ENCODE results near the gene EHMT1. TPM values are rescaled to one million over a fixed set of nuclear protein-coding genes. Genes with fewer than 3 reads are reported as not detected.
"Not testable (repeated sequence)": the region's sequence is repeated elsewhere in the genome, so short reads cannot be mapped to it uniquely, and the experiment has no call there.

EHMT1 gene
- total and polyA plus RNA-seq, 9 of the 15 experiments (the other 6 are each of a cell fraction or from before 2014, with no cell fraction given): 2.2 to 76.0 (median 36.4) TPM

- Histone ChIP-seq H3K79me2 (ENCODE audit: control insufficient read depth, insufficient read depth, low read length) (peaks cover 50% of the 10 kb centered on the region), H3K9me3 (replicated peaks; ENCODE audit: control insufficient read depth, insufficient read depth, low read depth, low read length) (peaks cover 11% of the 10 kb centered on the region), H2AFZ (ENCODE audit: low read depth, low read length) (no peak overlapping the region), H4K20me1 (replicated peaks; ENCODE audit: control insufficient read depth, insufficient read depth, low read length) (no peaks in the 10 kb centered on the region), H3K4me3 (no peak overlapping the region), H3K36me3 (ENCODE audit: control insufficient read depth, insufficient read depth, low read length) (peaks cover 76% of the 10 kb centered on the region), H3K27ac (ENCODE audit: extremely low read depth, low read depth, low read length) (no peak overlapping the region), H3K4me1 (replicated peaks in 1 of 2; ENCODE audit: control insufficient read depth in 2 of 2, insufficient read depth in 2 of 2, low read length in 2 of 2) (peaks cover 2 to 16% of the 10 kb centered on the region in 2 experiments; a peak in 3 of 5 replicates), H3K9ac (ENCODE audit: insufficient read depth in 1 of 2, low read depth in 2 of 2, low read length in 2 of 2) (no peak overlapping the region), H3K4me2 (ENCODE audit: insufficient read depth, low read length) (no peak overlapping the region), H3K27me3 (ENCODE audit: control insufficient read depth in 2 of 2, insufficient read depth in 2 of 2, low read length in 2 of 2) (no peaks in the 10 kb centered on the region), H3K9me1 (ENCODE audit: control insufficient read depth, insufficient read depth, low read length) (no peaks in the 10 kb centered on the region)
- FAIRE-seq (no peak), DNase-seq (ENCODE audit: extremely low read depth in 1 of 4, low spot score in 3 of 4) (no peak), ATAC-seq (no peak)
- in situ Hi-C loops (cut with MboI): no loop called here
- CTCF ChIA-PET (ENCODE audit: low intra/inter-chr PET ratio): no interaction called here
- no peak for TF ChIP-seq TOE1 (IDR thresholded peaks at IDR 0.05; ENCODE audit: borderline replicate concordance)
- no peak for TF ChIP-seq TOE1 (CRISPR knock-in tag; IDR thresholded peaks at IDR 0.05; ENCODE audit: borderline replicate concordance, low read depth)
- intact Hi-C loops (cut with micrococcal nuclease): no loop called here
- WGBS (ENCODE audit: insufficient coverage, low coverage, missing lambda C conversion rate): 91% methylated on average over 5 of the region's 5 CpGs
- POLR2A ChIA-PET: no interaction called here
- no TSS peak for BruUV-seq (replicated peaks)
These were observed 103.1 kb downstream of the EHMT1 start for GRCh38 chr9:137721899-137722298.

- FAIRE-seq: no peak
- Histone ChIP-seq H3K9ac (ENCODE audit: insufficient read depth in 1 of 2, low read depth in 2 of 2, low read length in 2 of 2) (no peak overlapping the region; a peak in 1 of 4 replicates), H4K20me1 (replicated peaks; ENCODE audit: control insufficient read depth, insufficient read depth, low read length) (no peaks in the 10 kb centered on the region), H3K79me2 (ENCODE audit: control insufficient read depth, insufficient read depth, low read length) (peaks cover 54% of the 10 kb centered on the region), H3K36me3 (ENCODE audit: control insufficient read depth, insufficient read depth, low read length) (peaks cover 75% of the 10 kb centered on the region), H3K27ac (ENCODE audit: extremely low read depth, low read depth, low read length) (no peak overlapping the region), H3K9me3 (replicated peaks; ENCODE audit: control insufficient read depth, insufficient read depth, low read depth, low read length) (peaks cover 11% of the 10 kb centered on the region), H3K4me1 (replicated peaks in 1 of 2; ENCODE audit: control insufficient read depth in 2 of 2, insufficient read depth in 2 of 2, low read length in 2 of 2) (peaks cover 2 to 16% of the 10 kb centered on the region in 2 experiments; a peak in 3 of 5 replicates), H3K9me1 (ENCODE audit: control insufficient read depth, insufficient read depth, low read length) (no peaks in the 10 kb centered on the region), H3K27me3 (ENCODE audit: control insufficient read depth in 2 of 2, insufficient read depth in 2 of 2, low read length in 2 of 2) (no peaks in the 10 kb centered on the region), H3K4me2 (ENCODE audit: insufficient read depth, low read length) (no peak overlapping the region), H2AFZ (ENCODE audit: low read depth, low read length) (no peak overlapping the region), H3K4me3 (no peak overlapping the region)
- TF ChIP-seq CBX3 (IDR thresholded peaks at IDR 0.05; ENCODE audit: borderline replicate concordance in 1 of 2, low read length in 2 of 2) (no peak), BACH1 (tag; IDR thresholded peaks at IDR 0.05) (no peak), ZNF12 (CRISPR knock-in tag; IDR thresholded peaks at IDR 0.05) (no peak), TAL1 (IDR thresholded peaks at IDR 0.05) (no peak), MTA1 (IDR thresholded peaks at IDR 0.05; ENCODE audit: borderline replicate concordance) (no peak), SIRT6 (IDR thresholded peaks at IDR 0.05; ENCODE audit: low read depth, low read length) (no peak), SMAD3 (CRISPR knock-in tag; conservative IDR thresholded peaks at IDR 0.05) (no peak), TAF1 (IDR thresholded peaks at IDR 0.05; ENCODE audit: control insufficient read depth, extremely low read depth, insufficient read depth, low read length, severe bottlenecking) (no peak)
- CTCF ChIA-PET (ENCODE audit: low intra/inter-chr PET ratio): no interaction called here
- no TSS peak for BruUV-seq (replicated peaks)
- no peak for DNase-seq (ENCODE audit: extremely low read depth in 1 of 4, low spot score in 3 of 4)
- POLR2A ChIA-PET: no interaction called here
- in situ Hi-C loops (cut with MboI): no loop called here
- intact Hi-C loops (cut with micrococcal nuclease): no loop called here
- WGBS (ENCODE audit: insufficient coverage, low coverage, missing lambda C conversion rate): 96% methylated on average over 9 of the region's 10 CpGs
- ATAC-seq: no peak
These were observed 103.7 kb downstream of the EHMT1 start for GRCh38 chr9:137722481-137722880.

GRCh38 chr9:137723356-137723755 is 104.6 kb downstream of the EHMT1 start:
- H3K4me3 ChIP-seq; in situ Hi-C loops (cut with MboI); H3K27me3 ChIP-seq (ENCODE audit: control insufficient read depth in 2 of 2, insufficient read depth in 2 of 2, low read length in 2 of 2); FAIRE-seq; H4K20me1 ChIP-seq (replicated peaks; ENCODE audit: control insufficient read depth, insufficient read depth, low read length); H3K4me2 ChIP-seq (ENCODE audit: insufficient read depth, low read length); H3K27ac ChIP-seq (ENCODE audit: extremely low read depth, low read depth, low read length); ATAC-seq; DNase-seq (ENCODE audit: extremely low read depth in 1 of 4, low spot score in 3 of 4); BruUV-seq (replicated peaks); H3K9me1 ChIP-seq (ENCODE audit: control insufficient read depth, insufficient read depth, low read length); H2AFZ ChIP-seq (ENCODE audit: low read depth, low read length); H3K9ac ChIP-seq (ENCODE audit: insufficient read depth in 1 of 2, low read depth in 2 of 2, low read length in 2 of 2); intact Hi-C loops (cut with micrococcal nuclease); CTCF ChIA-PET (ENCODE audit: low intra/inter-chr PET ratio); POLR2A ChIA-PET: not testable (repeated sequence)
- peaks cover 58% of the 10 kb centered on the region for H3K79me2 ChIP-seq (ENCODE audit: control insufficient read depth, insufficient read depth, low read length)
- 93% methylated on average over 5 of the region's 13 CpGs for WGBS (ENCODE audit: insufficient coverage, low coverage, missing lambda C conversion rate)
- H3K9me3 ChIP-seq (replicated peaks; ENCODE audit: control insufficient read depth, insufficient read depth, low read depth, low read length): peaks cover 11% of the 10 kb centered on the region
- H3K36me3 ChIP-seq (ENCODE audit: control insufficient read depth, insufficient read depth, low read length): peaks cover 75% of the 10 kb centered on the region
- peaks cover 2 to 16% of the 10 kb centered on the region in 2 experiments; a peak in 3 of 5 replicates for H3K4me1 ChIP-seq (replicated peaks in 1 of 2; ENCODE audit: control insufficient read depth in 2 of 2, insufficient read depth in 2 of 2, low read length in 2 of 2)
